GM18511 (cell line): ENCODE results near the gene A2M.

Experiments
- ATAC-seq: cut with Tn5 transposase; IDR thresholded peaks from one replicate; pipeline ENCODE4 v1.9.1; 2021; ENCODE audit warnings: mild to moderate bottlenecking, moderate library complexity; ENCODE audit not compliant: unreplicated experiment

A2M gene

DNA sequence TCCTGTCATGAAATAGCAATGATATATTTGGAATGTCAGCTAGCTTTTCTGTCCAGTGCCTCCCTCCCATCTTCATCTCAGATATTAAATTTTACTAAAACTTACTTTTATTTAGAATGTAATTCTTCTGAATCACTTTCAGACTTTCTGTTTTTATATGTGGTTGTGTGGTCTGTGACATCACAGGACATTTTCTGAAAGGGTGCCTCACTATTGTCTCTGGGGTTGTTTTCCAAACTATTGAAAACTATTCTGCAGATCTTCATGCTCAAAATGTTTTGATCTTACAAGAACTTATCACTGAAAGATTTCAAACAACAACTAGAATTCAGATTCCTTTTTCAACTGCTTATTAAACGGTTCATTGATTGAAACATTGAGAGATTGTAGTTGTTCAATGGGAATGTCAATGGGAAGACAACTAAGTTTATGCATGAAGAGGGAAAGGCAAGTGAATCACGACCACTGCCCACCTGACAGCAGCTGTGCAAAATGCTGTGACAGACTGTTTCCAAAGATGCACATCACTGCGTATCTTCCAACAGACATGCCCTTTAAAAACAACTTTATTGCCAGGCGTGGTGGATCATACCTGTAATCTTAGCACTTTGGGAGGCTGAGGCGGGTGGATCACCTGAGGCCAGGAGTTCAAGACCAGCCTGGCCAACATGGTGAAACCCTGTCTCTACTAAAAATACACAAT is 75.1 kb downstream of the A2M start:
- ATAC-seq = no peak

DNA sequence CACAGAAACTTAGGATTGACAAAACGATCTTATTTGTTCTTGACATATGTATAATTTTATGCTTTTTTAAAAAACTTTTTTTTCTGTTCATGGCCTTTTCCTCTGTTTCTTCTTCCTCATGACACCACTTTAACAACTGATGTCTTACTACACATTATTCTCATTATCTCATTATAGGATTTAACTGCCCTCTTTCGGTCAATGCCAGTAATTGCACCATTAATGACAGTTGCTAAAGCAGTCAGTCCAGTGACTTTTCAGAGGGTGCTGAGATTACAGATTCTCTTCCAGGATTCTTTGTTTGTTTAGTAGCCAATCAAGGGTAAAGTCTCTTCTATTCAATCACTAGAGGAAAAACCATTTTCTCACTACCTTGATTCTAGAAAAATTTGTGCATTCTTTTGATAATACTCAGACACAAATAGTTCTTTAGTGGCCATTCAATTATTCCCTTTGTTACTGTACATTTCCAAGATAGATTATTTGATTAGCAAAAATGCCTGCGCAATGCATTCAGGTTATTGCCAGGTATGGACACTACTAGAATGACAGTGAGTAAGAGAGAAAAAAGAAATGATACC is 76.2 kb downstream of the A2M start:
- ATAC-seq = no peak

GRCh38 chr12:9037431-9037830 is 78.3 kb downstream of the A2M start:
- no peak for ATAC-seq

- no peak for ATAC-seq
Observed at GRCh38 chr12:9036227-9036626, 79.5 kb downstream of the A2M start.

GRCh38 chr12:9034095-9034494 is 81.6 kb downstream of the A2M start:
- no peak for ATAC-seq

DNA sequence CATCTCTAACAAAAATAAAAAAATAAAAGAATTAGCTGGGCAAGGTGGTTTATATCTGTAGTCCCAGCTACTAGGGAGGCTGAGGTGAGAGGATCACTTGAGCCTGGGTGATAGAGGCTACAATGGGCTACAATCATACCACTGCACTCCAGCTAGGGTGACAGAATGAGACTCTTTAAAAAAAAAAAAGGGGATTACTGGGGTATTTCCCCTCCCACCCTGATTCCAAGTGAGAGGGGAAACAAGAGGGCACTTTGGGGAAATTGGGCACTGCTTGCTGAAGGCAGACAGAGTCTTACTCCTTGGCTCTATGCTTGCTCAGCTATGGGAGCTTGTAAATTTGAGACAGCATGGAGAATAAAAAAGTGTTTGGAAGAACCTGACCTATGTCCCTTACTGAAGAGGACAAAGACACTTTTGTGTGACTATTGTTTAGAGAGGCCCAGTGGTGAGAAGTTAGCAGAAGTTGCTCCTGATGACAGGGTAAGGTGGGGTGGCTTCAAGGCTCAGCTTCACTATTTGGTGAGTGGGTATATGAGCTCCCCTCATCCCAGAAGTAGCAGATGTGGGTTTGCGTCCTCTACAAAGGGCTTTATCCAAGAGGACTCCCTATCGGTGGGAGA is 82.3 kb downstream of the A2M start:
- ATAC-seq = no peak

DNA sequence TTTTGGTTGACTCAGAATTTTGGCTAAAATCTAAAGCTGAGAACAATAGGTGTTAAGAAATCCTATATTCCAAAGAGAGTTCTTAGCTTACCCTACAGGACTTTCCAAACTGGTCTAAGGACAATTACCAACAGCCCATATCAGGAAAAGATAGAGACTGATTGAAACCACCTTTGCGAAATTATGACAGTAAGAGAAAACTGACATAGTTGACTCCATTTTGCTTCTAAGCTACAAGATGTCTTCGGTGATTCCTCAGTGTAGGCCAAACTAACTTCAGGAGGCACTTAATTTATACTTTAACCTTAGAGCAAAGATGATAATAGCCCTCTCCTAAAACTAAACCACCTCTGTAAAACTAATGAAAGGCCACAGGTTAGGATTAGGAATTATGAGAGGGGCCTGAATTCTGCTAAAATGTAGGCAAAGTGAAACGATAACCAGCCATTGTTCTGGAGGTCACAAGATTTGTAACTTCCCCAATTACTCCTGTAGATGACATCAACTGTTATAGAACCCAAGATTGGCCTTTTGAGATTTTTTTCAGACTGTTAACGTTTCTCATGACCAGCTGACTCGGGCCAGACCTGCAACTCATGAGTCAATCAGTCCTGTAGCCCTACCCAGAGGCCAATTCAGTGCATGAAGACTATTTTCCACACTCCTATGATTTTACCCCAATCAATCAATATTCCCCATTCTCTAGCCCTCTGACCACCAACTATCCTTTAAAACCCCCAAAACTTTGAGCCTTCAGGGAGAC is 83.3 kb downstream of the A2M start:
- ATAC-seq = no peak

- no peak for ATAC-seq
Observed at GRCh38 chr12:9030776-9031175, 84.9 kb downstream of the A2M start.

- no peak for ATAC-seq
Observed at GRCh38 chr12:9027161-9028059, 88.3 kb downstream of the A2M start.

DNA sequence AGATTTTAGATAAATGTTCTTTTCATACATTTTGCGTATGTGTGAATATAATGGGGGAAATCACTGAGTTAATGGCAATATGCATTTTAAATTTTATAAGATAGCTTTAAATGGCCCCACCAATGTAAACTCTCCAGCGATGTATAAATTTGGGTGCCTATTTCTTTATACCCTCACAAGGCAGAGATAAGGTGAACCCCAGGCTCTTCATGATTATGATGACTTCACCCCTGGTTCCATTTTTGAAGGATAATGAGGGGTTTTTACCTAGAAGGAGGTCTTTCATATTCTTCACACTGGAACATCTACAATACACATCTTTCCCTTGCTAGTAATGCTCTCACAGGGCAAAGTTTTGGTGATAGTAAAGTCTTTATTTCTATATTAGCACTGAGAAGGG is 91.2 kb downstream of the A2M start:
- ATAC-seq = no peak

GRCh38 chr12:9022592-9022991 is 93.1 kb downstream of the A2M start:
- ATAC-seq = no peak
